Kidney glomerular epithelial cell (primary cell): ENCODE data around the gene DNAJB1.
A peak's percentile ranks its signal among the peaks of the same experiment; 100 is the strongest.
"Not testable (repeated sequence)": the region's sequence is repeated elsewhere in the genome, so short reads cannot be mapped to it uniquely, and the experiment has no call there.

Experiments
- DNase-seq: peaks from one replicate; lab custom pipeline; 2025; lab: John Stamatoyannopoulos, UW

DNAJB1 gene

GRCh38 chr19:14553042-14553938, 35.1 kb upstream of the DNAJB1 start:
- DNase-seq: no peak

GRCh38 chr19:14552006-14552360, 33.8 kb upstream of the DNAJB1 start:
- DNase-seq: peak; percentile 3

- DNase-seq: not testable (repeated sequence)
These were observed 33.2 kb upstream of the DNAJB1 start for GRCh38 chr19:14551134-14552005.

- DNase-seq: peak; percentile 48
These were observed 32.1 kb upstream of the DNAJB1 start for GRCh38 chr19:14550201-14550754.

GRCh38 chr19:14545716-14546082, 27.5 kb upstream of the DNAJB1 start:
- no peak for DNase-seq

GRCh38 chr19:14544977-14545715, 26.9 kb upstream of the DNAJB1 start:
- DNase-seq: no peak

GRCh38 chr19:14544047-14544446, 25.9 kb upstream of the DNAJB1 start:
- no peak for DNase-seq

- no peak for DNase-seq
These were observed 24.6 kb upstream of the DNAJB1 start for GRCh38 chr19:14542711-14543328.

- not testable (repeated sequence) for DNase-seq
These were observed 23.8 kb upstream of the DNAJB1 start for GRCh38 chr19:14541979-14542378.

- no peak for DNase-seq
These were observed 22.7 kb upstream of the DNAJB1 start for GRCh38 chr19:14540741-14541525.

GRCh38 chr19:14536926-14537692, 18.9 kb upstream of the DNAJB1 start:
- no peak for DNase-seq

GRCh38 chr19:14533450-14533849, 15.3 kb upstream of the DNAJB1 start:
- no peak for DNase-seq

GRCh38 chr19:14530506-14530905, 12.3 kb upstream of the DNAJB1 start:
- DNase-seq: no peak

- DNase-seq: no peak
These were observed 11.8 kb upstream of the DNAJB1 start for GRCh38 chr19:14530005-14530348.

GRCh38 chr19:14529254-14530004, 11.2 kb upstream of the DNAJB1 start, which contains the start of gene TECR:
TSS of gene TECR (plus strand) at chr19:14529594. CDS start at chr19:14529697, 103 bp downstream.
- DNase-seq: peak; percentile 99

GRCh38 chr19:14528419-14529253, 10.4 kb upstream of the DNAJB1 start:
- DNase-seq: no peak

- no peak for DNase-seq
These were observed 8.2 kb upstream of the DNAJB1 start for GRCh38 chr19:14526423-14526822.

GRCh38 chr19:14525729-14526128, 7.5 kb upstream of the DNAJB1 start:
- DNase-seq: no peak
